Breast epithelium (tissue), 4 donors: ENCODE results near the gene DCUN1D4. TPM values are rescaled to one million over a fixed set of nuclear protein-coding genes. Genes with fewer than 3 reads are reported as not detected.

Source experiments
- DNase-seq, 2 donors: peaks; one replicate each; pipeline ENCODE4 v3.0.0-alpha.2; 2019; ENCODE audit warnings: low spot score in 2 of 2
- H3K27ac ChIP-seq, 2 donors: fragments of 200-600 bp; sonication (generic) in 1 of 2; one replicate each; pipeline ENCODE4 v1.5.1; 2016 to 2019; ENCODE audit warnings: mild to moderate bottlenecking in 1 of 2
- H3K27me3 ChIP-seq, 2 donors: fragments of 200-600 bp; sonication (generic) in 1 of 2; one replicate each; pipeline versions ENCODE4 v1.5.1 to v1.6.0; 2017 to 2019; ENCODE audit warnings: control low read depth in 1 of 2, mild to moderate bottlenecking in 1 of 2
- H3K36me3 ChIP-seq: fragments of 200-600 bp; one replicate; pipeline ENCODE4 v1.5.1; 2019
- H3K4me1 ChIP-seq, 2 donors: fragments of 200-600 bp; sonication (generic); one replicate each; pipeline ENCODE4 v1.5.1; 2016 to 2019; ENCODE audit warnings: control low read depth in 1 of 2
- H3K4me3 ChIP-seq, 3 donors: fragments of 200-600 bp; sonication (generic); 1 replicate in 2 of 3; 2 replicates in 1 of 3; pipeline ENCODE4 v1.5.1; 2016 to 2019; ENCODE audit warnings: mild to moderate bottlenecking in 3 of 3, moderate library complexity in 2 of 3
- H3K9me3 ChIP-seq, 2 donors: fragments of 200-600 bp; sonication (generic) in 1 of 2; one replicate each; pipeline ENCODE4 v1.5.1; 2016 to 2019; ENCODE audit warnings: control low read depth in 1 of 2
- CTCF ChIP-seq, 3 donors: fragments of 450-650 bp; IDR thresholded peaks; one replicate each; pipeline ENCODE4 v1.5.1; 2016 to 2017; ENCODE audit warnings: antibody characterized with exemption in 3 of 3, mild to moderate bottlenecking in 3 of 3, moderate library complexity in 3 of 3
- POLR2A ChIP-seq: fragments of 450-650 bp; IDR thresholded peaks from one replicate; pipeline ENCODE4 v1.6.1; 2016; ENCODE audit warnings: antibody characterized with exemption, mild to moderate bottlenecking, moderate library complexity
- POLR2AphosphoS5 ChIP-seq, 3 donors: sonication (generic); formaldehyde crosslinking; IDR thresholded peaks; one replicate each; pipeline ENCODE4 v1.6.1; 2017; ENCODE audit warnings: antibody characterized with exemption in 3 of 3
- intact Hi-C: fragments of 100-400 bp; cut with DNase I; formaldehyde crosslinking; loops from one replicate; pipeline ENCODE4 v1.15.1; 2023; ENCODE audit warnings: low total_unique reads
- total RNA-seq, 3 donors: library from RNA; depleted of rRNA; stranded (reverse); fragments of >200 nt; gene quantifications; one replicate each; pipeline ENCODE4 v1.1.0, GENCODE V29; 2016

DCUN1D4 gene
- total RNA-seq, 3 donors from 2014 or later = 47.2 to 68.8 (median 57.4) TPM

DNA sequence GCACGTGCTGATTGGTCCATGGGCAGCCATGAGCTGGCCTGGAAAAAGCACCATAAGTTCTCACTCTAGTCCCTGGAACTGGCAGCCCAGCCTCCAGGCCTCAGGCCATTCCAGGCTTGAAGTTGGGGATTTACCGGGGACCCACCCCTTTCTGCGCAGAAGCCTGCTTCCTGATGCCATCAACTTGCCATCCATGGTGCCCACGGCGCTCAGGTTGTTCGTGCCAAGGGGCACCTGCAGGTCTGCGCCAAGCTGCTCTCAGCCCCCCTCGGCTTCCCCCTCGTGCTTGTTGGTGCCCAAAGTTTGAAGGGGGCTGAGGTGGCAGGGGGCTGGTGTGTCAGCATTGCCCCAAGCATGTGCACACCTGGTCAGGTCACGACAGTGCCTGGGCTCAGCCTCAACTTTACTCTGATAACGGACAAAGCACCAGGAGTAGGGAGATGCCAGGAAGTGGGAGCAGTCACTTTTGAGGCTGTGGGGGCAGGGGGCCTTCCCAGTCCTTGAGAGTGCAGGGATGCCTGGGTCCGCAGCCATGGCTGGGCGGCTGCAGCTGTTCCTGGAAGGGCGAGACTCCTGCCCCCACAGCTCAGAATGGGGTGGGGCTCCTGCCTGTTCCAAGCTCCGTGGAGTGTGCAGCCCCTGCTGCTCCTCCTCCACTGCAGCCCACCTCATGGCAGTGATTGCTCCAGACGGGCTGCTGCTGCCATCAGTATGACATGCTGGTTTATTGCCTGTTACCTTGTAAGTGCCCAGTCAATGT, 24.9 kb downstream of the DCUN1D4 start:
- Histone ChIP-seq H3K36me3 (no peaks in the 10 kb centered on the region), H3K27me3 (no peaks in the 10 kb centered on the region), H3K4me3 (no peak overlapping the region), H3K4me1 (no peaks in the 10 kb centered on the region), H3K27ac (no peak overlapping the region), H3K9me3 (no peaks in the 10 kb centered on the region)
- no peak for DNase-seq
- intact Hi-C loops = no loop called here
- TF ChIP-seq CTCF (IDR thresholded peaks at IDR 0.05) (no peak), POLR2A (no peak)

DNA sequence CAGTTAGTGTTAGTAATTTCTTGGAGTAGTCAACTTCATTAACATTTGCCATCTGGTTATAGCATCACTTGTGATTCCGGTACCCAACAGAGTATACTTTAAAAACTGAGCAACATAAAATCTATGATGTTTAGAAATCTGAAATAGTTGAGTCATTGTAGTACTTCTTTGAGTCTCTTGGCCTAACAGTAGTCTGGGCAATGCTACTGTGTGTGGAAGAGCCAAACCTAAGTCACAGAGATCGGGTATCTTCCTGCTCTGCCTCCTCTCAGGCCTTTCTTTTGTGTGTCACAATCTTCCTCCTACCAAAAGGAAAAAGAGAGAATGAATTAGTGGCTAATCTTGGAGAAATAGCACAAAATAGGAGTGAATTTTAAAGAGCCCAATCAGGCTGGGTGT, 25.5 kb downstream of the DCUN1D4 start:
- DNase-seq = no peak
- Histone ChIP-seq H3K4me3 (no peak overlapping the region), H3K9me3 (no peaks in the 10 kb centered on the region), H3K36me3 (no peaks in the 10 kb centered on the region), H3K4me1 (no peaks in the 10 kb centered on the region), H3K27ac (no peak overlapping the region), H3K27me3 (no peaks in the 10 kb centered on the region)
- TF ChIP-seq POLR2AphosphoS5 (IDR thresholded peaks at IDR 0.05) = no peak
- no peak for TF ChIP-seq CTCF (IDR thresholded peaks at IDR 0.05)
- TF ChIP-seq POLR2A = no peak
- intact Hi-C loops = no loop called here

- DNase-seq = no peak
- Histone ChIP-seq H3K36me3 (no peaks in the 10 kb centered on the region), H3K4me1 (no peaks in the 10 kb centered on the region), H3K27ac (no peak overlapping the region), H3K4me3 (no peak overlapping the region), H3K27me3 (no peaks in the 10 kb centered on the region), H3K9me3 (no peaks in the 10 kb centered on the region)
- intact Hi-C loops = no loop called here
- TF ChIP-seq CTCF (IDR thresholded peaks at IDR 0.05) (no peak), POLR2AphosphoS5 (IDR thresholded peaks at IDR 0.05) (no peak), POLR2A (no peak)
Observed at GRCh38 chr4:51870441-51871188, 27.7 kb downstream of the DCUN1D4 start.

- H3K36me3 ChIP-seq = no peaks in the 10 kb centered on the region
- no peaks in the 10 kb centered on the region for H3K4me1 ChIP-seq
- no peaks in the 10 kb centered on the region for H3K27me3 ChIP-seq
- H3K9me3 ChIP-seq = no peaks in the 10 kb centered on the region
- no peak for DNase-seq
- TF ChIP-seq POLR2A = no peak
- no peak for TF ChIP-seq CTCF (IDR thresholded peaks at IDR 0.05)
- no peak for TF ChIP-seq POLR2AphosphoS5 (IDR thresholded peaks at IDR 0.05)
- H3K4me3 ChIP-seq = no peak overlapping the region
- H3K27ac ChIP-seq = no peak overlapping the region
- intact Hi-C loops = no loop called here
Observed at GRCh38 chr4:51872283-51872997, 29.5 kb downstream of the DCUN1D4 start.

GRCh38 chr4:51874551-51874950, 31.6 kb downstream of the DCUN1D4 start:
- no peaks in the 10 kb centered on the region for H3K9me3 ChIP-seq
- no peak overlapping the region for H3K27ac ChIP-seq
- H3K4me3 ChIP-seq = no peak overlapping the region
- H3K36me3 ChIP-seq = no peaks in the 10 kb centered on the region
- TF ChIP-seq POLR2A = no peak
- TF ChIP-seq CTCF (IDR thresholded peaks at IDR 0.05) = no peak
- no peak for TF ChIP-seq POLR2AphosphoS5 (IDR thresholded peaks at IDR 0.05)
- DNase-seq = no peak
- intact Hi-C loops = no loop called here
- no peaks in the 10 kb centered on the region for H3K27me3 ChIP-seq
- no peaks in the 10 kb centered on the region for H3K4me1 ChIP-seq
